Cardiac fibroblast (primary cell): ENCODE results near the gene SDK1.
"Not testable (repeated sequence)": the region's sequence is repeated elsewhere in the genome, so short reads cannot be mapped to it uniquely, and the experiment has no call there.

ENCODE experiments used
- DNase-seq, 2 donors: peaks; one replicate each; pipeline versions ENCODE4 v3.0.0 to v3.0.0-alpha.2; 2010; ENCODE audit warnings: low read depth in 2 of 2
- H3K4me3 ChIP-seq, 2 donors: replicated peaks in 1 of 2; 1 replicate in 1 of 2; 2 replicates in 1 of 2; pipeline ENCODE4 v1.5.1; 2011; ENCODE audit warnings: low read depth in 2 of 2, low read length in 2 of 2, mild to moderate bottlenecking in 2 of 2, moderate library complexity in 1 of 2
- CTCF ChIP-seq: IDR thresholded peaks from one replicate; pipeline ENCODE4 v1.5.1; 2011; ENCODE audit warnings: low read depth, mild to moderate bottlenecking, low read length, inconsistent platforms

SDK1 gene

GRCh38 chr7:3579638-3580219, 278.7 kb downstream of the SDK1 start:
- H3K4me3 ChIP-seq: no peak overlapping the region
- no peak for DNase-seq
- TF ChIP-seq CTCF: no peak

- DNase-seq, H3K4me3 ChIP-seq: not testable (repeated sequence)
Observed at GRCh38 chr7:3582145-3582544, 281.1 kb downstream of the SDK1 start.

GRCh38 chr7:3585826-3586225, 284.8 kb downstream of the SDK1 start:
- TF ChIP-seq CTCF: no peak
- H3K4me3 ChIP-seq: no peak overlapping the region

GRCh38 chr7:3588341-3588740, 287.3 kb downstream of the SDK1 start:
- TF ChIP-seq CTCF: no peak
- no peak overlapping the region for H3K4me3 ChIP-seq
- DNase-seq: no peak

More at GRCh38 chr7:3585826-3586225, 284.8 kb downstream of the SDK1 start:
- no peak for DNase-seq

GRCh38 chr7:3589752-3590151, 288.7 kb downstream of the SDK1 start:
- no peak for DNase-seq
- H3K4me3 ChIP-seq: no peak overlapping the region
- TF ChIP-seq CTCF: no peak

GRCh38 chr7:3591219-3591618, 290.2 kb downstream of the SDK1 start:
- DNase-seq: no peak
- TF ChIP-seq CTCF: no peak
- no peak overlapping the region for H3K4me3 ChIP-seq

- no peak for DNase-seq
- H3K4me3 ChIP-seq: no peak overlapping the region
- TF ChIP-seq CTCF: no peak
Observed at GRCh38 chr7:3591944-3592343, 290.9 kb downstream of the SDK1 start.
